Left colon (tissue), 2 donors: ENCODE data around the gene RIPOR3. TPM values are rescaled to one million over a fixed set of nuclear protein-coding genes. Genes with fewer than 3 reads are reported as not detected.
A peak's percentile ranks its signal among the peaks of the same experiment; 100 is the strongest.
"Not testable (repeated sequence)": the region's sequence is repeated elsewhere in the genome, so short reads cannot be mapped to it uniquely, and the experiment has no call there.

Experiments used
- ATAC-seq: fragments of 200-7000 bp; cut with Tn5 transposase; one replicate; pipeline ENCODE4 v1.9.1; 2020; ENCODE audit warnings: mild to moderate bottlenecking, moderate library complexity
- DNase-seq, 2 donors: peaks; one replicate each; pipeline ENCODE4 v3.0.0-alpha.2; 2020
- intact Hi-C, 2 donors: fragments of 100-400 bp; cut with DNase I in 1 of 2; cut with micrococcal nuclease in 1 of 2; formaldehyde crosslinking; loops; one replicate each; pipeline versions ENCODE4 v1.11.2 to v1.14.0; 2022; cut with DNase I, micrococcal nuclease
- total RNA-seq, 2 donors: library from RNA; stranded (reverse); fragmentation: NEBNext Ultra II Directional; extraction: Animal tissue kit (Norgen Biotek cat#: 25700); gene quantifications; one replicate each; pipeline ENCODE4 v1.2.1, GENCODE V29; 2021
- donor health status: DM: no; HTN: no; CAD: no.
- donor health status: DM: yes; HTN: yes; CAD: no.

The RIPOR3 gene
- total RNA-seq, 2 donors from 2014 or later = 3.2 to 3.9 TPM

GRCh38 chr20:50559856-50560638 is 131.3 kb downstream of the RIPOR3 start:
- intact Hi-C loops = no loop called here
- no peak for DNase-seq
- ATAC-seq = no peak

GRCh38 chr20:50559149-50559548 is 132.2 kb downstream of the RIPOR3 start:
- intact Hi-C loops = no loop called here
- no peak for DNase-seq
- ATAC-seq = no peak

GRCh38 chr20:50558483-50558925 is 132.8 kb downstream of the RIPOR3 start:
- no peak for DNase-seq
- no peak for ATAC-seq
- intact Hi-C loops = no loop called here

- DNase-seq = no peak
- intact Hi-C loops = no loop called here
- ATAC-seq = no peak
Observed at GRCh38 chr20:50557549-50558134, 133.7 kb downstream of the RIPOR3 start.

- DNase-seq (no peak), ATAC-seq (no peak)
- intact Hi-C loops = no loop called here
Observed at GRCh38 chr20:50555662-50556061, 135.7 kb downstream of the RIPOR3 start.

- DNase-seq (no peak), ATAC-seq (no peak)
- intact Hi-C loops = no loop called here
Observed at GRCh38 chr20:50554694-50555579, 136.4 kb downstream of the RIPOR3 start.

- ATAC-seq = no peak
- DNase-seq = no peak
- intact Hi-C loops = no loop called here
Observed at GRCh38 chr20:50552979-50553378, 138.4 kb downstream of the RIPOR3 start.

- ATAC-seq (no peak), DNase-seq (no peak)
- intact Hi-C loops = no loop called here
Observed at GRCh38 chr20:50551288-50551687, 140.1 kb downstream of the RIPOR3 start.

- intact Hi-C loops = no loop called here
- no peak for DNase-seq
- no peak for ATAC-seq
Observed at GRCh38 chr20:50550531-50550930, 140.8 kb downstream of the RIPOR3 start.

GRCh38 chr20:50548396-50548795 is 142.9 kb downstream of the RIPOR3 start:
- intact Hi-C loops = no loop called here
- peak in 1 of 2 donors; percentile 43 for DNase-seq
- ATAC-seq = peak; percentile 95

GRCh38 chr20:50547964-50548363 is 143.4 kb downstream of the RIPOR3 start:
- intact Hi-C loops = no loop called here
- no peak for DNase-seq
- ATAC-seq = no peak

- intact Hi-C loops = no loop called here
- ATAC-seq (no peak), DNase-seq (no peak)
Observed at GRCh38 chr20:50546729-50547314, 144.5 kb downstream of the RIPOR3 start.

- intact Hi-C loops = no loop called here
- DNase-seq = no peak
- no peak for ATAC-seq
Observed at GRCh38 chr20:50545126-50545525, 146.2 kb downstream of the RIPOR3 start.

GRCh38 chr20:50543326-50543725 is 148.0 kb downstream of the RIPOR3 start:
- ATAC-seq = no peak
- intact Hi-C loops = no loop called here
- no peak for DNase-seq

GRCh38 chr20:50541606-50542041 is 149.7 kb downstream of the RIPOR3 start:
- peak; percentile 35 for ATAC-seq

GRCh38 chr20:50540620-50541605 is 150.4 kb downstream of the RIPOR3 start:
- DNase-seq (no peak), ATAC-seq (no peak)
- intact Hi-C loops = no loop called here

More at GRCh38 chr20:50541606-50542041, 149.7 kb downstream of the RIPOR3 start:
- intact Hi-C loops = no loop called here
- DNase-seq = no peak

GRCh38 chr20:50539798-50540197 is 151.5 kb downstream of the RIPOR3 start:
- DNase-seq, ATAC-seq, intact Hi-C loops: not testable (repeated sequence)

- ATAC-seq (peak; percentile 28), DNase-seq (no peak)
- intact Hi-C loops = no loop called here
Observed at GRCh38 chr20:50538276-50538675, 153.1 kb downstream of the RIPOR3 start.
